KOPT-K1 (cell line): ENCODE measurements around the gene PTGIS.

ENCODE experiments used
- H3K27ac ChIP-seq: fragments of 200-600 bp; sonication (generic); 2 replicates; pipeline ENCODE4 v1.5.1; 2016; ENCODE audit warnings: antibody characterized with exemption, mild to moderate bottlenecking, low read depth, low read length; ENCODE audit not compliant: poor library complexity, severe bottlenecking
- H3K36me3 ChIP-seq: fragments of 200-600 bp; sonication (generic); 2 replicates; pipeline ENCODE4 v1.5.1; 2017; ENCODE audit warnings: antibody characterized with exemption, mild to moderate bottlenecking, low read length, moderate library complexity; ENCODE audit not compliant: insufficient read depth
- H3K9me3 ChIP-seq: fragments of 200-600 bp; sonication (generic); 2 replicates; pipeline ENCODE4 v1.5.1; 2017; ENCODE audit warnings: antibody characterized with exemption, low read length, mild to moderate bottlenecking; ENCODE audit not compliant: insufficient read depth, poor library complexity, severe bottlenecking

The PTGIS gene

DNA sequence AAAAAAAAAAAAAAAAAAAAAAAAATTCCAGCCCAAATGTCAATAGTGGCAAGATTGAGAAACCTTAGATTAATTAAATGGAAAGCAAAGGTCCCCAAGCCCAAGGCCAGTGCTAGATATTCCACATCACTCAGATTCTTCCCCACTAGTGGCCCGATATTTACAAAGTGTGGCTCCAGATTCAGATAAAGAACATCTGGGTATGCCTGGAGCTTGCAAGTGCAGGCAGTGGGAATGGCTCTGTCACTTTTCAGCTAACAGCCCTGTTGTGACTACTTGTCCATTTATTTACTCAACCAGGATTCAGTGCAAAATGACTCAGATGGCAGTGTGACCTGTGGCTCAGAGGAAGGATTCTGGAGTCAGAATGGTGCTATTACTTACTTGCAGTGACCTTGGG, 77.2 kb downstream of the PTGIS start:
- no peak overlapping the region for H3K27ac ChIP-seq

GRCh38 chr20:49489688-49490087, 78.2 kb downstream of the PTGIS start:
- Histone ChIP-seq H3K27ac (no peak overlapping the region), H3K36me3 (no peaks in the 10 kb centered on the region), H3K9me3 (no peaks in the 10 kb centered on the region)

More for the DNA sequence above, 77.2 kb downstream of the PTGIS start:
- Histone ChIP-seq H3K9me3 (no peaks in the 10 kb centered on the region), H3K36me3 (no peaks in the 10 kb centered on the region)

DNA sequence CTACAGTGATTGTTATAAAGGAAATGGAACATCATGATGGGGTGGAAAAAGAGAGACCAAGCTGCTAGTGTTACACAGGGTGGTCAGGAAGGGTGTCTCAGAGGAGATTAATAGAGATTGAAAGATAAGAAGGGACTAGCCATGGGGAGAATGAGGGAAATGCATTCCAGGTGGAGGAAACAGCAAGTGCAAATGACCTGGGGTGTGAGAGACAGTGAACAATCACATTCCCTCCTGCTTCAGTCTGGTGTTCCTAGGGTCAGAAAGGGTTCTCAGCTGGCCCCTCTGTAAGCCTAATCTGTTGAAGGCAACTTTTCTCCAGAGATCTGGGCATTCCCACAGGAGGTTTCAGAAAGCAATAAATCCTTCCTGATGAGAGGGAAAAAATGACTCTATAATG, 81.9 kb downstream of the PTGIS start:
- Histone ChIP-seq H3K27ac (no peak overlapping the region), H3K36me3 (no peaks in the 10 kb centered on the region), H3K9me3 (no peaks in the 10 kb centered on the region)

GRCh38 chr20:49485563-49485962, 82.4 kb downstream of the PTGIS start:
- H3K9me3 ChIP-seq = no peaks in the 10 kb centered on the region
- no peak overlapping the region for H3K27ac ChIP-seq
- no peaks in the 10 kb centered on the region for H3K36me3 ChIP-seq

DNA sequence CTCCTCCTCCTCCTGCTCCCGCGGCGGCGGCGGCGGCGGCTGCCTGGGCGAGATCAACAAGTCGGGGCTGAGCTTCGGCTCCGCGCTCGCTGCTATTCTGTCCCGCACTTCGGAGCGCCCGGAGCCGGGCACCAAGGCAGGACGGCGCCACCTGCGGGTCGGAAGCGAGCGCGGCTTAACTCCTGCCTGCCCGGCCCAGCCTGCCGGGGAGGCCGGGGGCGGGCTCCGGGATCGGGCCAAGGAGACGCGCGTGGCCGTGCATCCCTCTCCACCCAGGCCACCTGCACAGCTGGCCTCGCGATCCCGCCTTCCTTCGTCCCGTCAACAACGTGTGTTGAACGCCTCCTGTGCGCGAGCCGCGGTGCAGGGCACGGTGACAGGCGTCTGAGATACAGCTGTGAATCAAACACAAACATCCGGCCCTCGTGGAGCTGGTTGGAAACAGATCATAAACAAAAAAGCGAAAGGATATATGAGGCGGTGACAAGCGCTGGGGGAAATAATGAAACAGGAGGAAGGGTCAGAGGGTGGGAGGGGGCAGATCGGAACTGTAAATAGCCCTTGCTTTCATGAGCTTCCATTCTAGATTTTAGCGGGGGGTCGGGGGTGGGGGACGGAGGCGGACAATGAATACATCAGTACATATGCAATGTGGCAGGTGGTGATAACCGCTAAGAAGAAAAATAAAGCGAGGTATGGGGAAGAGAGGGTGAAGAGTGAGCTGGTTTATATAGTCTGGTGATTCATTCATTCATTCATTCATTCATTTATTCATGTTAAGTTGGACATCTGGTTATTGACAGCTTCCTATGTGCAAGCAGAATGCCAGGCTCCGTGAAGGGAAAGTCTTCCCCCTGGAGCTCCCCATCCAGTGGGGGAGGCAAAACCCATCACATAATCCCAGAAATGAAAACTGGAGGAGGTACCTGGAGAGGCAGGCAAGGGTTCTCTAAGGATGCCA, 83.5 kb downstream of the PTGIS start:
- Histone ChIP-seq H3K36me3 (no peaks in the 10 kb centered on the region), H3K27ac (no peak overlapping the region), H3K9me3 (no peaks in the 10 kb centered on the region)

- Histone ChIP-seq H3K36me3 (no peaks in the 10 kb centered on the region), H3K9me3 (no peaks in the 10 kb centered on the region), H3K27ac (no peak overlapping the region)
Measured at GRCh38 chr20:49483696-49484123, 84.2 kb downstream of the PTGIS start.

GRCh38 chr20:49483018-49483695, 84.8 kb downstream of the PTGIS start:
- Histone ChIP-seq H3K27ac (no peak overlapping the region), H3K9me3 (no peaks in the 10 kb centered on the region), H3K36me3 (no peaks in the 10 kb centered on the region)

GRCh38 chr20:49482621-49483017, 85.3 kb downstream of the PTGIS start, which contains the start of gene KCNB1:
KCNB1 (minus strand) TSS chr20:49482668; CDS start chr20:49482480, 188 bp downstream.
- H3K9me3 ChIP-seq = no peaks in the 10 kb centered on the region
- no peaks in the 10 kb centered on the region for H3K36me3 ChIP-seq
- no peak within 1 kb of the TSS for H3K27ac ChIP-seq

GRCh38 chr20:49482173-49482572, 85.8 kb downstream of the PTGIS start:
- no peaks in the 10 kb centered on the region for H3K36me3 ChIP-seq

DNA sequence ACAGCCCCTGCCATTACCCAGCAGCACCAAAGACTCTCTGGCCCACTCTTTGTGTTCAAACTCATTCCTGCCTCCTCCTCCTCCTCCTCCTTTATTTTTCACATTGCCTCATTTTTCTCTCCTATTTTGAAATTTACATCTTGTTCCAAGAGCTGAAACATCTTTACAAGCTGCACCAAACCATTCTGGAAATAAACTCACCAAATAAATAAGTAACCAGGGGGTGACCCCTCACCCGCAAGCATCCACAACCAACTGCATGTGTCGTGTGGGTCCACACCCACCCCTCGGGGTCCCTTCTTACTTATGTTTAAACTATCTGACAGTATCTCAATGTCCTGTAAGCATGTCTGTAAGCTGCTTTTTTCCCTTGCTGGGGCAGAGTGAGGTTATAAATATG, 86.8 kb downstream of the PTGIS start:
- no peaks in the 10 kb centered on the region for H3K9me3 ChIP-seq
- H3K36me3 ChIP-seq = no peaks in the 10 kb centered on the region
- H3K27ac ChIP-seq = no peak overlapping the region

More at GRCh38 chr20:49482173-49482572, 85.8 kb downstream of the PTGIS start:
- no peak overlapping the region for H3K27ac ChIP-seq
- H3K9me3 ChIP-seq = no peaks in the 10 kb centered on the region

- no peaks in the 10 kb centered on the region for H3K36me3 ChIP-seq
- no peak overlapping the region for H3K27ac ChIP-seq
- no peaks in the 10 kb centered on the region for H3K9me3 ChIP-seq
Measured at GRCh38 chr20:49480236-49480635, 87.7 kb downstream of the PTGIS start.

DNA sequence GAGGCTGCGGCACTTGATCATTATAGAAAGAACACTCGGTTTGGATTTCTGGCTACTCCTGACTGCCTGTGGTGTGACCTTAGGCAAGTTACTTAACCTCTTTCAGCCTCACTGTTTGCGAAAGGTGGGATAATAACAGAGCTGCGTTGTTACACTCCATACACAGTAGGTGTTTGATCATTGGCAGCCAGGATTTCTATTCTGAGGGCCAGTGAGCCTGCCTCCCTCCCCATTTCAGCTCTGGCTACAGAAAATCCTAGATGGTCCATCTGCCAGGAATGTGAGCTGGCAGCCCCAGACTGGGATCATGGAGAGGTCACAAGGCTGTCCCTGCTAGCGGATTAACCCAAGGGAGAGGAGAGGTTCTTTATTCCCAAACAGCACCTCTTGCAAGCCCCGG, 88.2 kb downstream of the PTGIS start:
- no peaks in the 10 kb centered on the region for H3K36me3 ChIP-seq
- H3K27ac ChIP-seq = no peak overlapping the region
- no peaks in the 10 kb centered on the region for H3K9me3 ChIP-seq

DNA sequence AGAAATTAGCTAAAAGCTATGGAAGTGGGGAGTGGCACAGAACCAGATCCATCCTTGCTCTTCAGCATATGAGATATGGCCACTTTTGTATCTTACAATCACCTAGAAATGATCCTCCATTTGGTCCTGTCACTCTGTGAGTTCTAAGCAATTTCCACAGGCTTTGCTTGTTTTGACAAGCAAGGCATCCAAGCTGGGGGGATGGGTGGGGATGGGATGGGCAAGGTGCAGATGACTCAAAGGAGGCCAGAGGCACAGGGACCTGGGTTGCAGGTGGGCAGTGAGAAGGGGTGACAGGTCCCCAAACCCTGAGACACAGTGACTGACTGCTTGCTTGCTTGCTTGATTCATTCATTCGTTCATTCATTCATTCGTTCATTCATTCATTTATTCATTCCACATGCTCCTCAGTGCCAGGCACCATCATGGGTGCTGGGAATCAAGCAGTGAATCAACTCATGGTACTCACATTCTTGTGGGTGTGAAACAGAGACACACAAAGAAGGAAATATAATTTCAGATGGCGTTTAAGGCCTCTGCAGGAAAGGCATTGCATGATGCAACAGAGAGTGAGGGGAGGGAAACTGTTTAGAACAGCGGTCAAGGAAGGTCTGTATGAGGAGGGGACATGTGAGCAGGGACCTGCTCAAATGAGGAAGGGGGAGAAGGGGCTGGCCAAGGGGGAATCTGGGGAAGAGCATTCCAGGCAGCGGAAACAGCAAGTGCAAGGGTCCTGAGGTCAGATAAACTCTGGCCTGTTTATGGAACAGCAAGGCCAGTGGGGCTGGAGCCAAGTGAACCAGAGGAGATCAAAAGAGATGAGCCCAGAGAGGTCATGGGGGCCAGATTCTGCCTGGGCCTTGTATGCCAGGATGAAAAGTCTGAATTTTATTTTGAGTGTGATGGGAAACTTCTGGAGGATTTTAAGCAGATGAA, 88.9 kb downstream of the PTGIS start:
- Histone ChIP-seq H3K36me3 (no peaks in the 10 kb centered on the region), H3K27ac (no peak overlapping the region), H3K9me3 (no peaks in the 10 kb centered on the region)

DNA sequence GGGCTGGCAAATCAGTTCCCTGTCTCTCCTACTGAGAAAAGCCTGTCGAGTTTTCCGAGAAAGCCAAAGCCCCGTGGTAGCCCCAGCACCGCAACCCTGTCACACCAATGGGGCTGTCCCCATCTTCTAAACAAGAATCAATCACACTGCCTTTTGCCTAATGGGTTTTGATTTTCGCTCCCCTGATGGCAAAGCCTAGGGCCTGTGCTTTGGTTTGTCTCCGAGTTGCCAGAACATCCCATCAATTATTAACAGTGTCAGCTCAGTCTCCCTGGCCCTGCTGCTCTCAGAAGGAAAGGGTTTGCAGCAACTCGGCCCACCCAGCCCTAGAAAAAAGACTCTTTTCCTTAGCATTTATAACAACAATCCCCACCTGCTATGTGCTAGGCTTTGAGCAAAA, 89.7 kb downstream of the PTGIS start:
- no peak overlapping the region for H3K27ac ChIP-seq
- H3K36me3 ChIP-seq = no peaks in the 10 kb centered on the region
- no peaks in the 10 kb centered on the region for H3K9me3 ChIP-seq

DNA sequence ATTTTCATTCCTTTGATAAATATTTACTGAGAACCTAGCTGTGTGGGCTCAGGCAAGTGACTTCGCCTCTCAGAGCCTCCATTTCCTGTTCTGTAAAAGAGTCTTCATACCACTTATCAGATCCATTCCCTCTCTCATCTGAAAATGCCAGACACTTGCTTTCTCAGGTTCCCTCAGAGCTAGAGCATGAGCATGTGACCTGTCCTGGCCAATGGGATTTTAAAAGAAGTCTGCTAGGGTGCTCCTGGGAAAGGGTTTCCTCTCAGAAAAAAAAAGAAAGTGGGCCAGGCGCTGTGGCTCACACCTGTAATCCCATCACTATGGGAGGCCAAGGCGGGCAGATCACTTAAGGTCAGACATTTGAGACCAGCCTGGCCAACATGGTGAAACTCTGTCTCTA, 90.7 kb downstream of the PTGIS start:
- H3K27ac ChIP-seq = no peak overlapping the region
- H3K36me3 ChIP-seq = no peaks in the 10 kb centered on the region
- H3K9me3 ChIP-seq = no peaks in the 10 kb centered on the region
